Vagina (tissue), 2 donors: ENCODE results near the gene P4HA2.

Experiments
- CTCF ChIP-seq, 3 experiments: fragments of 450-650 bp in 2 of 3; fragments of 200-600 bp in 1 of 3; sonication (generic) in 1 of 3; IDR thresholded peaks; one replicate each; pipeline ENCODE4 v1.5.1; 2017 to 2019; ENCODE audit warnings: antibody characterized with exemption in 3 of 3, mild to moderate bottlenecking in 2 of 3, moderate library complexity in 2 of 3
- POLR2A ChIP-seq, 2 donors: fragments of 450-650 bp; IDR thresholded peaks; one replicate each; pipeline ENCODE4 v1.6.1; 2017; ENCODE audit warnings: antibody characterized with exemption in 2 of 2, mild to moderate bottlenecking in 2 of 2, moderate library complexity in 2 of 2
- POLR2AphosphoS5 ChIP-seq, 2 donors: sonication (generic); formaldehyde crosslinking; IDR thresholded peaks; one replicate each; pipeline ENCODE4 v1.9.0; 2017; ENCODE audit warnings: antibody characterized with exemption in 2 of 2, mild to moderate bottlenecking in 2 of 2, low read depth in 1 of 2; ENCODE audit not compliant: insufficient read depth in 1 of 2

GRCh38 chr5:132237141-132237540, 9.5 kb upstream of the P4HA2 start:
- TF ChIP-seq POLR2AphosphoS5 (IDR thresholded peaks at IDR 0.05; ENCODE audit: insufficient read depth in 1 of 2, low read depth in 1 of 2) (no peak), CTCF (IDR thresholded peaks at IDR 0.05) (no peak), POLR2A (IDR thresholded peaks at IDR 0.05) (no peak)
